GM04504 (cell line): ENCODE measurements around the gene CHD9.

Source experiments
- DNase-seq: peaks from one replicate; pipeline ENCODE4 v3.0.0-alpha.2; 2012; ENCODE audit warnings: low read depth

CHD9 gene

DNA sequence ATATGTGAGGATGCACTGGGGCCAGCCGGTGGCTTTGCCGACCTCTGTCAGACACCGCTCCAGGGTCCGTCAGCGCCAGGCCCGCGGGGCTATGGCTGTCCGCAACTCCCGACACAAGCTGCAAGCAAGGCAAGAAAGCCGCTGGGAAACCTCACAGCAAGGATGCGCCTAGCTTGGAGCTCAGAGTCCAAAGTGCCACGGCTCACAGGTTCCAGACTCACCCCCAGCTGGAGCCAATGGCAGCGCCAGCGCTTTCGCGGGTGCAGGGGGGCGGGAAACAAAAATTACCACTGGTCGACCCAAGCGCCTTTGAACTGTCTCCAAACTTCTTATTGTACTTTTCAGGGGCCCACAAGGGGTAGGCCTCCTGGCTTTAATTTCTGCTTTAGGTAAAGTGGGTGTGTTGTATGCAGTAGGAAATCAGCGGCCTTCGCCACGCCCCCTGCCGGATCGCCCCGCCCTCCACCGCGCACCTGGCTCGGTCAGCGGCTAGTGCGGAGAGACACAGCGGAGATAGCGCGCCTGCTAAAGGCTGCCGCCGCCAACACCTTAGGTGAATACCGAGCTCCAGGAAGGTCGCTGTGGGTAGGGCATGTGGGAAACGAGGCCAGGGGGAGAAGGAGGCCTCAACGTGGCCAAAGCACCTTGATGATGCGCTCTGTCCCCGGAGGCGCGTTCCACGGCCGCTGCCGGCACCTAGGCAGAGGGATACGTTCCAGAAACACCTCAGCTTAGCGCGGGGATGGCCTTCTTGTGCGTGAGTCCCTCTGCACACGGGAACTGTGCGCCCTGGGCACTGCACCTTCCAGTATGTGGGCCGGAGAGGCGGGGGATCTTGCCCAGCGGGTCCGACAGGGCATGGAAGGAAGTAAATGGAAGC, 318.4 kb downstream of the CHD9 start:
- no peak for DNase-seq

GRCh38 chr16:53374800-53375199, 320.0 kb downstream of the CHD9 start:
- no peak for DNase-seq

GRCh38 chr16:53378138-53378537, 323.3 kb downstream of the CHD9 start:
- DNase-seq = no peak
